Mammary microvascular endothelial cell (primary cell): ENCODE data around the gene RSBN1L. TPM values are rescaled to one million over a fixed set of nuclear protein-coding genes. Genes with fewer than 3 reads are reported as not detected.

Experiments
- total RNA-seq: library from RNA; depleted of rRNA; stranded (reverse); fragments of >200 nt; gene quantifications from 2 replicates; pipeline ENCODE4 v1.2.3, GENCODE V29; 2015

RSBN1L gene
- total RNA-seq = 7.7 and 9.5 TPM in 2 replicates

GRCh38 chr7:77696057-77696642, at the start of gene RSBN1L:
RSBN1L (plus strand) TSS chr7:77696459; CDS start chr7:77696470, 11 bp downstream.

DNA sequence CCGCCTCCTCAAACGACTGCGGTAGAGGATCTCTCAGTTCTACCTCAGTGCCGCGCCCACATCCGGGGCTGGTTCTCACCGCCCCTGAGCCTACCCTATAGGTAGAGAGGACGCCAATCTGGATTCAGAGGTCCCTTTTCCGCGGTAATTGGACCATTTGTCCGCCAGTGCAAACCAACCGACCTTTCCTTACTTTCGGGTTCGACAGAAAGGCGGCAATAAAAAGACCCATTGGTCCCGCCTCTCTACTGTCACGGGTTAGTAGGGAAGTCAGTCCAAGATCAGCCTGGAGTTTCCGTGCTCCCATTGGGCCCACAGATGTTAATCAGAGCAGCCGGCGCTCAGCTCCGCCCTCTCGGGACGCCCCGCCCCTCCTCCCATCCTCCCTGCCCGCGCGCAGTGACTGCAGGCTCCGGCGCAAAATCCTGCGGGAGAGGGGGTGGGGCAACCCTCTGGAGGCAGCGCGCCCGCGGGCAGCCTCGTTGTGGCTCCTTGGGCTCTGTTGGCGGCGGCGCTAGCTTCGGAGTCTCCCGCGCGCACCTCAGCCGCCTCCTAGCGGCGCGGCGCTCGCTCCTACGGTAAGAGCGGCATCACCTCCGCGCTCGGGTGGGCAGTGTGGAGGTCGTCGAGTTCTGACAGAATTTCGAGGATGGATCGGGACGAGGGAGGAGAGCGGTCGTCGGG, 102.3 kb downstream of the RSBN1L start, which contains the start of the genes PHTF2 and TMEM60:
PHTF2 (plus strand) TSS at position 380 of the 684 bp plus-strand sequence.
TMEM60 (minus strand) TSS at position 41 of the 684 bp plus-strand sequence. CDS start 4,061 bp downstream, outside the sequence.

Other genes starting within 250 kb of the RSBN1L start
- gene PTPN12, start 159.2 kb upstream of the RSBN1L start, total RNA-seq = 31.8 and 37.0 TPM in 2 replicates
- gene TMEM60, start 102.0 kb downstream of the RSBN1L start, total RNA-seq = 19.5 and 20.8 TPM in 2 replicates
- 12.2 and 16.8 TPM in 2 replicates for gene PHTF2, start 102.3 kb downstream of the RSBN1L start, total RNA-seq